Natural killer cell (primary cell): ENCODE data around the gene OR1D2. TPM values are rescaled to one million over a fixed set of nuclear protein-coding genes. Genes with fewer than 3 reads are reported as not detected.

Source experiments
- ATAC-seq, 3 donors: fragments of 150-1000 bp in 2 of 3; fragments of 200-7000 bp in 1 of 3; cut with Tn5 transposase; 1 replicate in 1 of 3; 2 replicates in 2 of 3; pipeline ENCODE4 v1.10.0; 2021; ENCODE audit warnings: mild to moderate bottlenecking in 2 of 3, moderate library complexity in 2 of 3
- DNase-seq, 2 donors: peaks; one replicate each; pipeline versions ENCODE4 v3.0.0 to v3.0.0-alpha.2; 2013 to 2021; ENCODE audit warnings: mixed read lengths in 1 of 2
- H3K27ac ChIP-seq: one replicate; pipeline ENCODE4 v1.5.1; 2013; ENCODE audit warnings: mild to moderate bottlenecking, low read length
- H3K27me3 ChIP-seq: one replicate; pipeline ENCODE4 v1.6.1; 2013; ENCODE audit warnings: low read length; ENCODE audit not compliant: control insufficient read depth, insufficient read depth
- H3K36me3 ChIP-seq: one replicate; pipeline ENCODE4 v1.6.1; 2013; ENCODE audit warnings: low read length; ENCODE audit not compliant: control insufficient read depth, insufficient read depth
- H3K4me1 ChIP-seq: one replicate; pipeline ENCODE4 v1.6.1; 2013; ENCODE audit warnings: low read length; ENCODE audit not compliant: control insufficient read depth, insufficient read depth
- H3K4me3 ChIP-seq: one replicate; pipeline ENCODE4 v1.5.1; 2013; ENCODE audit warnings: low read length
- H3K9me3 ChIP-seq: one replicate; pipeline ENCODE4 v1.6.1; 2013; ENCODE audit warnings: low read length; ENCODE audit not compliant: control insufficient read depth, insufficient read depth
- H3K27ac Mint-ChIP-seq, 2 donors: one replicate each; pipeline ENCODE4 v1.8.0; 2022; ENCODE audit warnings: mild to moderate bottlenecking in 2 of 2, mixed read lengths in 2 of 2, moderate library complexity in 1 of 2
- H3K27me3 Mint-ChIP-seq, 2 donors: one replicate each; pipeline ENCODE4 v1.8.0; 2022; ENCODE audit warnings: low read depth in 2 of 2, mixed read lengths in 2 of 2
- H3K36me3 Mint-ChIP-seq: one replicate; pipeline ENCODE4 v1.8.0; 2022; ENCODE audit warnings: mixed read lengths
- H3K4me1 Mint-ChIP-seq, 2 donors: one replicate each; pipeline ENCODE4 v1.8.0; 2022; ENCODE audit warnings: mixed read lengths in 2 of 2
- H3K4me3 Mint-ChIP-seq: one replicate; pipeline ENCODE4 v1.8.0; 2022; ENCODE audit warnings: mild to moderate bottlenecking, moderate library complexity, mixed read lengths
- H3K9me3 Mint-ChIP-seq, 2 donors: one replicate each; pipeline ENCODE4 v1.8.0; 2022; ENCODE audit warnings: mixed read lengths in 2 of 2
- CTCF ChIP-seq: fragments of 200-600 bp; IDR thresholded peaks from one replicate; pipeline ENCODE4 v1.8.0; 2022; ENCODE audit warnings: antibody characterized with exemption
- WGBS: methylation state at CpG from one replicate; pipeline ENCODE4 v1.1.7; 2013; ENCODE audit warnings: missing lambda C conversion rate; ENCODE audit not compliant: insufficient coverage; 5-methylcytosine and 5-hydroxymethylcytosine counted together
- intact Hi-C: fragments of 100-400 bp; cut with micrococcal nuclease; formaldehyde crosslinking; loops from one replicate; pipeline ENCODE4 v1.14.2; 2022
- total RNA-seq, 4 donors: library from RNA; stranded (reverse); fragments of 120-200 nt in 1 of 4; gene quantifications; one replicate each; pipeline versions ENCODE4 v1.2.3 to v1.2.4, GENCODE V29; 2013 to 2022

OR1D2 gene
- total RNA-seq, 3 donors from 2014 or later (not counting 1 experiment from before 2014, with no cell fraction given) = not detected

GRCh38 chr17:3039736-3040135, 64.5 kb downstream of the OR1D2 start:
- H3K4me3 Mint-ChIP-seq = no peak overlapping the region
- no peak for TF ChIP-seq CTCF
- Histone ChIP-seq H3K9me3 (peaks cover 12% of the 10 kb centered on the region), H3K4me1 (no peaks in the 10 kb centered on the region), H3K27ac (no peak overlapping the region), H3K36me3 (peaks cover 5% of the 10 kb centered on the region), H3K27me3 (no peaks in the 10 kb centered on the region), H3K4me3 (no peak overlapping the region)
- intact Hi-C loops = loop anchor here (10.0 kb wide), 1 partner anchor 595 kb away; the partner anchor contains the start of genes CTNS and SHPK
- WGBS = 6% methylated on average over 6 of the region's 6 CpGs
- H3K4me1 Mint-ChIP-seq = peaks cover 15 to 21% of the 10 kb centered on the region in 2 donors
- DNase-seq (peak in 1 of 2 donors; percentile 37), ATAC-seq (peak; percentile 69 to 76 (median 71))
- no peaks in the 10 kb centered on the region for H3K27me3 Mint-ChIP-seq
- H3K9me3 Mint-ChIP-seq = peaks cover 0 to 3% of the 10 kb centered on the region in 2 donors
- peak overlapping the region; percentile 5 to 39 for H3K27ac Mint-ChIP-seq
- H3K36me3 Mint-ChIP-seq = peaks cover 6% of the 10 kb centered on the region

- no peak for DNase-seq
- WGBS = 81% methylated on average over 5 of the region's 5 CpGs
- Mint-ChIP-seq H3K36me3 (no peaks in the 10 kb centered on the region), H3K27ac (peak overlapping the region; percentile 5 to 37), H3K4me1 (peaks cover 15 to 24% of the 10 kb centered on the region in 2 donors), H3K27me3 (no peaks in the 10 kb centered on the region), H3K9me3 (no peaks in the 10 kb centered on the region), H3K4me3 (peak overlapping the region; percentile 13)
- ATAC-seq = no peak
- Histone ChIP-seq H3K4me1 (no peaks in the 10 kb centered on the region), H3K27ac (no peak overlapping the region), H3K9me3 (peaks cover 5% of the 10 kb centered on the region), H3K36me3 (peaks cover 11% of the 10 kb centered on the region), H3K4me3 (no peak overlapping the region), H3K27me3 (no peaks in the 10 kb centered on the region)
- intact Hi-C loops = no loop called here
- TF ChIP-seq CTCF = no peak
These were observed 65.3 kb downstream of the OR1D2 start for GRCh38 chr17:3038941-3039340.

Other genes with a start within 250 kb of the OR1D2 start
- gene OR1D5, start 40.8 kb downstream of the OR1D2 start, total RNA-seq = not detected
- not detected for gene OR1G1, start 23.1 kb upstream of the OR1D2 start, total RNA-seq
- gene OR1A2, start 93.1 kb upstream of the OR1D2 start, total RNA-seq = not detected
- not detected for gene OR1A1, start 103.2 kb upstream of the OR1D2 start, total RNA-seq
- not detected for gene OR3A1, start 193.9 kb upstream of the OR1D2 start, total RNA-seq